ENCODE data around the gene MTMR4.
"Not testable (repeated sequence)": the region's sequence is repeated elsewhere in the genome, so short reads cannot be mapped to it uniquely, and the experiment has no call there.

The MTMR4 gene

DNA sequence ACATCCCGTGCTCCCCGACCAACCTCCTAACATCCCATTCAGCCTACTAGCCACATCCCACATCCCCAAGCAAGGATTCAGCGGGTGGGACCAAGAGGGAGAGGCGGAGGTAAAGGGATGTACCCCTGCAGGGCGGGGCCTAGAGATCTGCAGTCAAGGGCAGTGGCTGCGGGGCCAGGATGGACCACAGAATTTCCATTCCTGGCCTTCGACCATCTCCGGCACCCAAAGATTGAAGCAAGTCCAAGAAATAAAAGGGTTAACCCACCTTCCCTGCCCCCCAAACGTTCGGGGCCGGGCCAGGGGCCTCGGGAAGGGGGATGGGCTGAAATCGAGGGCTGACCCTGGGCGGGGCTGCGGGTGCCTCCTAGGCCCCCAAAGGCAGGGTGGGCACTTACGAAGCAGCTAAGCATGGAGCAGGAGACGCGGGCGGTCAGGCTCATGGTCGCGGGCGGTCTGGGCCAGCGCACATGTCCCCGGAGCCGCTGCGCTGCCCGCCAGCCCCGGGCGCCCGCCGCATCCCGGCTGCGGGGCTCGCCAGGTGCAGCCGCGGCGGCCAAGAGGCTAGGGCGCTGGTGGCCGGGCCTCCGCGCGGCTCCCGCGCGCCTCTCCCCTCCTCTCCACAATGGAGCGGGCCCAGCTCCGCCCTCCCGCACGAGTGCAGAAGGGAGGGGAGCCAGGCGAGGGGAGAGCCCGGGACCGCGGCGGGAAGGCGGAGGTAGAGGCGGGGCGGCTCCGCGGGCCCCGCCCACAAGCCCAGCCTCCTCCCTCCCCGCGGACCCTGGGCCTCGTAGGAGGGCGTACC lies at the start of gene MTMR4:
Gene MTMR4, minus strand, starts transcription at position 674 of the 805 bp plus-strand sequence. Its CDS starts 231 bp downstream, at position 443.
- peak; percentile 55 for DNase-seq

DNA sequence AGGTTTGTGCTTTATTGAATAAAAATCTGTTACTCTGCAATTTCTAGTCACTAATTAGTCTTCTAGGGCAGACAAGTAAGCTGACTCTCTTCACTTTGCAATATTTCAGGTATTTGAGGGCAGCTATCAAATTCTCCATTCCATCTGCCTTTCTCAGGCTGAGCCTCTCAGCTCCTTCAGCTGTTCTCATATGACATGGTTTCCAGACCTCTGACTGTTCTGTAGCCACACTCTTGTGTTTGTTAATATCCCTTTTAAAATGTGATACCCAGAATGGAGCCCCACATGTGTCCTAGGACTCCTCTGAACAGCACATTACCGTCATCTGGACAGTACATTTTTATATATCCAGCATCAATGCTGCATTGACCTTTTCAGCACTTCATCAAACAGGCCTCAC lies 46.1 kb upstream of the MTMR4 start:
- no peak for DNase-seq

DNA sequence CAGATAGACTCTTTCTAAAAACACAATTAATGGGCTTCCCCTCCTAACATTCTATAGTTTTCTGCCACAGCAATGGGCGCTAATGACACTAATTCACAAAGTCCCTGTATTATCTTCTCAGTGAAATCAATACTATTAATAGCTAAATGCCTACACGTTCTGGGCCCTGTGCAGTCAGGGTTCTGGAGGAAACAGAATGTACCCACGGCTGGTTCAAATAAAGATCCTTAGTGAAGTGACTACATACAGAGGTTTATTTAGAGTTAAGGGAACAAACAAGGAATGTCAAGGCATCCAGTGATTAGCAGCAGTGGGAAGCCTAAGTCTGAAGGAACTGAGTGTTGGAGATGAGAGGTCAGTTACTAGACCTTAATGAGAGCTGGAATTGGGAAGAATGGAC lies 43.5 kb upstream of the MTMR4 start:
- no peak for DNase-seq

DNA sequence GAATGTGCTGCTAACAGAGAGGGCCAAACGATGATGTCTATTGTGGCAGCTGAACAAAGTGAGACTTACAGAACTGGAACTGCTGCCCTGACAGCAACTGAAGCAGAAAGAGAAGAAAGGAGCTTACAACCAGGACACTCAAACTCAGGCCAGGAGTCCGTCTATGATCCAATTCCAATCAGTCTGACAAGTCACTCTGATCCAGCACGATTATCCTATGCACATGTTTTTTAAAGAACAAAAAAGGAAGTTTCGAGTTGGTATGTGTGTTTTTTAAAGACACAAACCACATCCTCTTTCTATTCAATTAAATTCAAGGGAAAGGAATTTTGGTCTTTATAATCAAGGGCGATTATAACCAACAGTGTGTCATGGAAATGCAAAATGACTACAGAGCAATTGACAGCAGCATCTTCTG lies 42.4 kb upstream of the MTMR4 start:
- DNase-seq, result peak; percentile 90

DNA sequence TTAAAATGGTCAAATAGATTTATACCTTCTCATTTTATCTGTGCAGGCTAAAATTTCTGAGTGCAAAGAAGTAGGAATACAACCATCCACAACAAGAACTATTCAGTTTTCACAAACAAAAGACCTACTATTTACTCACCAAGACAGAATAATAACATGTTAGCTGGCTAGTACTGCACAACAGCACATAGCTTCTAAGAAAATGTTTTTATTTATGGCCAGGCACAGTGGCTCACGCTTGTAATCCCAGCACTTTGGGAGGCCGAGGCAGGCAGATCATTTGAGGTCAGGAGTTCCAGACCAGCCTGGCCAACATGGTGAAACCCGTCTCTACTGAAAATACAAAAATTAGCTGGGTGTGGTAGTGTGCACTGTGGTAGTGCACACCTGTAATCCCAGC lies 40.7 kb upstream of the MTMR4 start:
- not testable (repeated sequence) for DNase-seq

DNA sequence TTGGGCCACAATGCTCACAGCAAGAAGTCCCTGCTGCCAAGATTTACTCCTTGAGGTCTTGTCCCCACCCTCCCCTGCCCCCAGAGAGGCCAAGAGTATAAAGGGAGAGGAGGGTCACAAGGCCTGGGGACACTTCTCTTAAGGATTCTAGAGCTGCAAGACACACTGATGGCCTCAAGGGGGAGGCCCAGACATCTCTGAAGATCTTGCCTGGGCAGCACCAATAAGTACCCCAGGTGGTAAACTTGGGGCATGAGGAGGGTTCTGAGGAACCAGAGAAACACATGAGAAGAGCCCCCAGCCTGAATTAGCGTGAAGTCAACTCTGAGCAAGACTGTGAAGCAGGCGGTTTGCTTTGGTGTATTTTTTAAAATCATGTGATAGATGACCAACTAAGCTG lies 26.8 kb upstream of the MTMR4 start:
- peak; percentile 12 for DNase-seq

DNA sequence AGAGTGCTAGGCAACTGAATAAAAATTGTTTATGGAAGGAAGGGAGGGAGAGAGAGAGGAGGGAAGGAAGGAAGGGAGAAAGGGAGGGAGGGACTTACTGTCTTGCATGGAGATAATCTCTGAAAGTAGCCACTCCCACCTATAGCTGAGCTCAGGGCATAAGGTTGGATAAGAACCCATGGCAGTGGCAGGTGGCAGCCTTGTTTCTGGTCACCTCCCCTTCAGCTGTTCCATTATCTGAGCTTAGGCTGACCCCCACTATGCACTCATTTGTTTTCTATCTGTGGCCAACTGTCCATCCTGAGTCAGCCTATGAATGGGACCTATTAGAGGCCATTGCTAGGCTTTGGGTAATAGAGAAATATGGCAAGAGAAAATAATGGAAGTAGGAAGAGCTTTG lies 25.3 kb upstream of the MTMR4 start:
- DNase-seq, result no peak

DNA sequence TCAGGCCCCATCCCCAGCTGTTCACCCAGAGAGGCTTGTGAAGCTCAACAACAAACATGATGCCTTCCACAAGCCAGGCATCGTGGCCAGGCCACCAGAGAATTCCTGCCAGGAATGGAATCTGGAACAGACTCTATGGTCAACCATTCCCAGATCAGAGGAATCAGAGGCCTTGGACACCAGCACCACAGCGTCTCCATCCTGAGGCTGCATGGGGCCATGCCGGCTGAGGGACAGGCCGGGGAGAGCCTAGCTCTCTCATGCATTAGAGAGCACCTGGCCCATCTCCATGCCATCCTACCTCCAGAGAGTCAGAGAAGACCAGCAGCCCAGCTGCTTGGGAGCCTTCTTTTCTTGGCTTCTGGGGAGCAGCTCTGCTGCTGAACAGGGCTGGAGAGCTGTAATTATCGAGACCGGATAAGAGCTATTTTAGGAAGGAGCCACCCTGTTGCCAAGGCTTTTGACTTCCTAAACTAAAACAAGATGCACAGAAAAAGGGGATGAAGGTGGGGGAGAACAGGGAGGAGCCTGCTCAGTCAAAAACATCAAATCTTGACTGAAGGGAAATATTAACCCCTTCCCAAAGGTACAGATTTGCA lies 24.5 kb upstream of the MTMR4 start:
- no peak for DNase-seq

DNA sequence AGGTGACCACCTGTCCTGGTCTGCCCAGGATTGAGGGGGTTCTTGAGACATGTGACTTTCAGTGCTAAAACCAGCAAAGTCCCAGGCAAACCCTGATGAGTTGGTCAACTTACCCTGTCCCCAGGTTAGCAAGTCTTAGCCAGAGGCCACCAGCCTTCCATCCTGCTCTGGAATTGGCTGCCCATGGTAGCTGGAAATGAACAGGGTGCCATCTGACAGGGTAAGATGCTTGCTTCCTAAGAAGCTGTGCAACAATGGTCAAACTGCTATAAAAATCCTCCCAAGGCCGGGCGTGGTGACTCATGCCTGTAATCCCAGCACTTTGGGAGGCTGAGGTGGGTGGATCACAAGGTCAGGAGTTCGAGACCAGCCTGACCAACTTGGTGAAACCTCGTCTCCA lies 22.8 kb upstream of the MTMR4 start:
- DNase-seq, result no peak

DNA sequence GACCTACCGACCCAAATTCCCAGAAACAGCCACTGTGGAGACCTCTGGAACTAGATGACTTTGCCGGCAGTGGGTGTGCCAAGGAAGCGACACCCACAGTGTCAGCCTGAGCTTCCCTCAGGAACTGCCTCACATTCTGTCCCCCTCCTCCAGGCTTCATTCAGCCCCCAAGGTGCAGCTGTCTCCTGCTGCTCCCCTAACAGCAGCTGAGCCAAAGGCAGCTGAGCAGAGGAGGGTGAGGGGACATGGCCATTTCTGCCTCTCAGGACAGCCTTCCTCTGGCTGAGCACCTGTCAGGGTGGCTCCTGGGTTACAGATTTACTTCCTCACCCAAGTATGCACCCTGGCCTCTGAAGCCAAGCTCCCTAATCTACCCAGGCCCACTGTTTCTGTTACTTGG lies 22.1 kb upstream of the MTMR4 start:
- DNase-seq, result no peak

DNA sequence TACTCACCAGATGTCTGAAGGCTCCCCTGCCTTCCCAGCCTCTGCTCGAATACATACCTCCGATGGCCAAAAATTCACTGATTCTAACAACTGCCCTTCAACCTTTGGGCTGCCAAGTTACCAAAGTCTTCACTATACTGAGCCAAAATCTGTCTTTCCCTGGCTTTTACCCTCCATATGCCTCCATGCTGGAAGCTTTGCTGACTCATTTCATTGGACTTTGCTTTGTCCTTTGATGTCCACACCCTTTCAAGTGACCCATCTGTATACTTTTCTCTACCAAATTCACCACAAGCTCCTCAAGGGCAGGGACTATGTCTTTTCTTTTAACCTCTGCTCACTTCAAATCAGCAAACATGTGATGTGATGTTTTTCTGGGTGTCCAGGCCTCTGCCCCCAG lies 21.0 kb upstream of the MTMR4 start:
- DNase-seq, result no peak

DNA sequence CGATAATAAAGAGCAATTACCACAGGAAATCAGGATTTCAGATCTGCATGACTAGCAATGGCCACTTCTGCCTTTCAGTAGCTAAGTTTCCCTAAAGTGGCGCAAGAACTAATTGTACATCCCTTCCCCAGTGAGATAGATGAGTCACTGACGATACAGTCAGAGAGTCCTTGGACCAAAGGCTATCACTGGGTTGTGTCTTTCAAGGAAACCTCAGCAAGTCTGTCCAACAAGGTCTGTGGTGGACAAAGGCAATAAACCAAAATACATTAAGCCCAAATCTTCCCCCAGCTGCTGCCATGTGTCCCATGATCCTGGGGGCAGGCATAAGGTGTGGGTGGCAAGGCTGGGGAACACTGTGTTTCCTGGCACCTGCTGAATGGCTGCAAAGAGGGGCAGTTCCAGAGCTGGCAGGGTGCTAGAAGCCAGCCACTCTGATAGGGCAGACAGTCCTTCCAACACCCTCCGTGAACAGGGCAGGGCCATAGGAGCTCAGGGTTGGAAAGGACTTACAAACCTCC lies 20.5 kb upstream of the MTMR4 start:
- DNase-seq, result peak; percentile 91

DNA sequence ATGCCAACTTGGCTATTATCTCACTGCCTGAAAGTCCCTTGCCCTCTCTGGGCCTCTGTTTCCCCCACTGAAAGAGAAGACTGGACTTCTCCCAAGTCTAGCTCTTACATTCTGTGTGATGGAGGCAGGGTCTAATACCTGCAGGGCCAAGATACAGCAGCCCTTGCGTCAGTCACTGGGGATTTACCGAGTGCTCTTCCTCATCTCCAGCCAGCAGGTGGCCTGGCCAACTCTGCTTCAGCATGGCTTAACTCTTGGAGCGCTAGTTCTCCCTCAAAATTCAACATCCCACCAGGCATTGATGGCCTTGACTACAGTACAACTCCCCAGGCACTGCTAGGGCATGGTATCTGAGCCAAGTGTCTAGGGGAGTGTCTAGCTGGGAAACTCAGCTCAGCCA lies 19.9 kb upstream of the MTMR4 start:
- no peak for DNase-seq

DNA sequence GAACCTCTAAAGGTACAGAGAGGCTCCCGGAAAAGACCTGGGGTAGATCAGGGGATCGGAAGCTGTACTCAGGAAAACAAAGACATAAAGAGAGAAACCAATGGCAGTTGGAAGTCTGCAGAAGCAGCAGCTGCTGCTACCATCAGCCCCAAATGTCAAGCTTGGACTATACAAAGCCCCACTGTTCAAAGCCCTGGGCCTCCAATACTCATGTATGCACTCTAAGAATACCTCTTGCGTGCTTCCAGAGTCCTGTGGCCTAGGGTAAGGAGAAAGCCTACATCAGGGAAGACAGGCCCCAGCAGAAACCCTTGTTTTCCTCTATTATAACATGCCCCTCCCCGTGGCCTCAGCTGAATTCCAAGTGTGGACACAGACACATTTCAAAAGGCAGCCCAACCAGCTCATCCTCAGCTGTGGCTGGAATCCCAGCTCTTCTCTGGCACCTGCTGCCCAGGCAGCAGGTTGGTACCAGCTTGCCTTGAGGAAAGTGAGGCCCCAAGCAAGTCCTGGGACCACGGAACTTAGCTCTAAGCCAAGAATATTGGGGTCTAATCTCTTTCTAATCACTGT lies 19.3 kb upstream of the MTMR4 start:
- DNase-seq, result no peak

DNA sequence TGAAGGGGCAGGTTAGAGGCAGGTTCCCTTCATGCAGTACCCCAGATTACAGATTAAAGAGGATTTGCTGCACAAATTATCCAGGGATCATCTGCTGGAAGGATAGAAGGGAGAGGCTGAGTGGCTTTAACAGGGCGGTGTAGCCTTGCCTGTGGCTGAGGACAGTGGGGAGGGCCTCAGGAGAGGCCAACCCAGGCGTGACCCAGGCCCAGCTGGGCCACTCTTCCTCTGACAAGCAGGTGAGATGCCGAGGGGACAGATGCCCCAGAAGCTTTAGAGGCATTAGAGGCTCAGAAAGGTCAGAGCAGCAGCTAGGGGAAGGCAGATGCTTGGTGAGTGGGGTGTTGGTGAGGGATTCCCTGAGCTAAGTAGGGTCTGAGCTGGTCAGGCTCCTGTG lies 18.1 kb upstream of the MTMR4 start:
- DNase-seq, result no peak

DNA sequence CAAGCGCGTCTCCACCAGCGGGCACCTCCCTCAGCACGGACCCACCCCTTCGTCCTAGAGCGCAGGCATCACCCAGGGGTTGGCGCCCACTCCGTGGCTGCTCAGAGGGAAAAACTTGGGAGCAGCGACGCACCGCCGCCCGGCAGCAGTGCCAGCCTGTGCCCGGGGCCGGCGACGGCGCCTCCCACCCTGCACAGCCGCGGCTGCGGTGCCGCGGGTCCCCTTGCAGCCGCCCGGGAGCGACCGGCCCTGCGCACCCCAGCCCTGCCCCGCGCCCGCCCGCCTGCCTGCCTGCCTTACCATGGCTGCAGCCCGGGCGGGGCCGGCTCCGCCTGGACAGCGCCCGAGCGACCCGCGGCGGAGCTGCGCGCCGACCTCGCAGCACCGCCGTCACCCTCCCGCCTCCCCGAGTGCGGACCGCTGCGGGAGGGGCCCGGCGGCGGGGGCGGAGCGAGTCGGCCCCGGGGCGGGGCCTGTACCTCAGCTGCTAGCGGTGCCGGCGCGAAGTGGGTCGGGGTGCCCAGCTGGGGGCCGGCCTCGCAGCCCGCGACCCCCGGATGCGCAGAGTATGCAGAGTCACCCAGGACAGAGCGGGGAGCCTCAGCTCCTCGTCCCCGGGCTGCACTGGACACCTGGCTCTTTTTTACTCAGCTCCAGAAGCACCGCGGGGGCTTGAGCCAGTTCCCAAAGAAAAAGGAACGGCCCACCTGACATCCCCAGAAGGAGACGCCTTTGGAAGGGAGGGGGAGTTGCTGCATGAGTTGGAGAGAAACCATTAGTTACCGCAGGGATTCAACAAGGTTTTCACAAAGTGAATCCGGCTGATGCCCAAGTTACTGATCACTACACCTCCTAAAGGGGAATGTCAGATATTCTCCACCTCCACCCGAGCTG lies 17.5 kb upstream of the MTMR4 start:
- DNase-seq, result no peak

DNA sequence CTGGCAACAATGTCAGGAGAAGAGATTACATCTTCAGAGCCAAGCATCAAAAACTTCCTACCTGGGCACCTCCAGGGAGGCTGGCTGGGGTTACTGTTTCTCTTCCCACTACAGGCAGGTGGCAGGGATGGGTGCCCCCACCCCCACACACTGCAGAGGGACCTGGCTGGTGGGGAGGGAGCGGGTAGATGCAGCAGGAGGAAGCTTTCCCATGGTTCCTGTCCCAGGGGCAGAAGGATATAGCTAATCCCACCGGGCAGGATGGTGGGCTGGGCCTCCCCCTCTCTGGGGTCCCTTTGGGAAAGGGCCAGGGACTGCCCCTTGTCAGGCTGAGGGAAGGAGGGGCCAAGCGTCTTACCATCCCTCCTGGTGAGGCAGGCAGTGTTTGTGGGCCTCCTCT lies 16.7 kb upstream of the MTMR4 start:
- no peak for DNase-seq

DNA sequence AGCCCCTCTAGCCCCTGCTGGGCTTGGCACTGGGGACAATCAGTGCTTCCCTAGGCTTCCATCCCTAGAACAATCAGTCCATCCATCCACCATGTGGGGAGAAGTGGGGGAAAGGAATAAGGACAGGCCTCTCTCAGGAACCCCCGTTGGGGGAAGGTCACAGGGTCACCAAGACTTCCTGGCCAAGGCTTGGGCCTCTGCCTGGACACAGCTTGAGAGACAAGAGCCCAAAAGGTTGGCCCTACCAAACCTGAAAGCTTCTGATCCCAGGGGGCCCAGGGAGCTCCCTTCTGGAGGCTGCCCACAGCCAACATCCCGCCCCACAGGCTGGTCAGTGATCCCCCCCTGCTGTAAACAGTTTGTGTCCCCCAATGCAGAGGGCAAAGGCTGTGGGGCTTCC lies 16.2 kb upstream of the MTMR4 start:
- no peak for DNase-seq

DNA sequence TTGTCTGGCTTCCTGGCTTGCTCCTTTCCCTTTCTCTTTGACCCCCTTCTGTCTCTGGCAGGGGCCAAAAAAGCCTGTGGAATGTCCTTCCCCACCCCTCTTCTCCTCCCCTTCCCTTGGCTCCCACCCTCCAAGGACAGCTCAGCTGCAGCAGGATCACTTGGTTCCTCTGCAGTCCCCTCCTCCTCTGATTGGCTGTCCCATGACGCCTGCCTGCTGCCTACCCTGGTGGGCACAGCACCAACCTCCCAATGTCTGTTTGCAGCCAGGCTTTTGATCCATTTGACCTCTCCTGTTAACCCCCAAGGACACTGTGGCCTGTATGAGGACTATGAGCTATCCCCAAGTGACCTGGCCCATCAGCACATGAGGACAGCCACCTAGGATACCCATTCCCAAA lies 14.8 kb upstream of the MTMR4 start:
- DNase-seq, result no peak

DNA sequence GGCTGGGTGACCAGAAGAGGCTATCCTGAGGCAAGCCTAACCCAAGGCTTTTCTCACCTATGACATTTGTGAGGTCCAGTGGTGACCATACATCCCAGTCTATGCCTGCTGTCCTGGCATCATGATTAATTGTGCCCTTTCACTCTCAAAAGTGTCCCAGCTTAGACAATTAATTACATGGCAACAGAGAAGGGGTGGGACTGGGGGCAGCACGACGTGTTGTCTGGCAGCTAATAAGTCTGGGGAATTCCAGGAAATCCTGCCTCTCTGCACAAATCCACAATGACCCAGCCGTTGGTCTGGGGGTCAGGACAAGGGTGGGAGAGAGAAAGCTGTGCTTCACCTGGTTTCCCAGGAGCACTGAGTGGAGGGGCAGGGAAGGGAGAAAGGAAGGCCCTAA lies 14.0 kb upstream of the MTMR4 start:
- DNase-seq, result no peak

DNA sequence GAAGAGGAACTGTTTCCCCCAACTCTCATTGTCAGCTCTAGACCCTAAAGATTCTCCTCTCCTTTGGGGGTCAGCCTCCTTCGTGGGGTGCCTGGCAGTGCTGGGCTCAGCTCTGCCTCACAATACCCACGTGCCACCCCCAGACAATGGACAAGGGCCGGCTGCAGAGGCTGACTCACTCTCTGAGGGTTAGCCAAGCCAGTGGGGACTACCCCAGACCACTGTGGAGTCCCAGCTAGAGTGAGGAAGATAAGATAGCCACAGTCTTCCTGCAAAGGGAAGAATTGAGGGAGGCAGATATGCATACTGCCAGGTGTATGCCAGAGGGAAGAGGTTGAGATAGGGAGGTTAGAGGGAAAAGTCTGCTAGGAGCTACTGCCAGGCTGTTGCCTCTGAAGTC lies 13.5 kb upstream of the MTMR4 start:
- DNase-seq, result no peak

DNA sequence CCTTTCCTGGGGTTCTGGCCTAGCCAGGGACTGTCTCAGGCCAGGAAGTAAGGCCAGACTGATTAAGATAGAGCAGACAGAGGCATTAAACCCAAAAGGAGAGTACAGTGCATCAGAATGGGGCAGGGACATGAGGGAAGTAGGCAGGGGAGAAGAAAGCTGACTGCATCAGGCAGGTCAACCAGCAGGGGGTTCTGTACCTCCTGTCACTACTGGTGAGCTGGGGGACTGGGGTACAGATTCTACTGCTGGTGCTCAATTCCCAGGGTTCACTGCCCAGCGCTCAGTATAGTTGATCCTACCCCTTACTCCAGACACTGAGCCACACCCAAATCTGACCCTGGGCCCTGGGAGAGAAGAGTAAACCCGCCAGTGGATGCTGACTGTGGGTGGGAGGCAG lies 12.9 kb upstream of the MTMR4 start:
- DNase-seq, result no peak

DNA sequence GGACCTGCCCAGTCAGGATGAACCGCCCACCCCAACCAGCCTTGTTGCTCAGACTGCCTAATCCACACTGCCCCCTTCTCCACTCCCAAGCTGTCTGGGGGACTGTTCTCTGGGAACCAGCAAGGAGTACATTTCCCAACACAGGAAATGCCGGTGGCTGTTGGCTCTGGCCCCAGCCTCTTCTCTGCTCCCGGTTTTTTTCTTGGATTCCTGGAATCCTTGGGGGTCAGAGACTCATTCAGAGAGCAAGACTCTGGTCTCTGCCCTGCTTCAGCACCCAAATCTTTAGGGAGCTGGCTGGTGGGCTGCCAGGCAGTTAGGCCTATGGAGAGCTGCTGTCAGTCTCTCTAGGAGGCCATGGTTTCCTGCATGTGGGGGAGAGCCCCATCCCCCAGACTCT lies 10.8 kb upstream of the MTMR4 start:
- DNase-seq, result no peak
